ENCODE data around the gene ILKAP. TPM values are rescaled to one million over a fixed set of nuclear protein-coding genes. Genes with fewer than 3 reads are reported as not detected.
A peak's percentile ranks its signal among the peaks of the same experiment; 100 is the strongest.

The ILKAP gene
- polyA plus RNA-seq, 1 of the 3 experiments (the other 2 are of a cell fraction) = 49.2 TPM

- no peaks in the 10 kb centered on the region for H3K79me2 ChIP-seq (ENCODE audit: insufficient read depth)
- peaks cover 42 to 73% of the 10 kb centered on the region in 2 experiments for H3K36me3 ChIP-seq (replicated peaks in 1 of 2; ENCODE audit: control insufficient read depth in 1 of 2, insufficient read depth in 2 of 2, low read length in 1 of 2)
- ChIA-PET POLR2A (no interaction called here), CTCF (interaction anchor here (1.1 to 1.7 kb wide), 3 partner anchors 9 to 65 kb away, joined by 3 to 4 read pairs (median 4); no protein-coding TSS in a partner anchor)
- WGBS (ENCODE audit: low lambda C conversion rate) = 100% methylated on average over 3 of the region's 8 CpGs
- H3K4me3 ChIP-seq (ENCODE audit: low read depth in 2 of 2, low read length in 1 of 2) = no peak overlapping the region
- H3K9me3 ChIP-seq = no peaks in the 10 kb centered on the region
- H2AFZ ChIP-seq (ENCODE audit: low read depth) = no peak overlapping the region
- H4K20me1 ChIP-seq (ENCODE audit: insufficient read depth) = no peaks in the 10 kb centered on the region
- peaks cover 14 to 15% of the 10 kb centered on the region in 2 experiments; a peak in 3 of 4 replicates for H3K4me1 ChIP-seq (ENCODE audit: control insufficient read depth in 1 of 2, insufficient read depth in 2 of 2, low read depth in 1 of 2, low read length in 1 of 2)
- peaks cover 23% of the 10 kb centered on the region for H3F3A ChIP-seq (replicated peaks; ENCODE audit: insufficient read depth)
- no peaks in the 10 kb centered on the region for H3K27me3 ChIP-seq (ENCODE audit: insufficient read depth)
- H3K4me2 ChIP-seq = no peak overlapping the region
- peak overlapping the region in 1 of 2 experiments; percentile 6; a peak in 1 of 4 replicates for H3K27ac ChIP-seq (ENCODE audit: low read depth in 2 of 2, low read length in 1 of 2)
- no peaks in the 10 kb centered on the region for H3K9me2 ChIP-seq
- no peak overlapping the region for H3K9ac ChIP-seq
- no peak for TF ChIP-seq POLR2AphosphoS5 (IDR thresholded peaks at IDR 0.05; ENCODE audit: low read depth, low read length)
- TF ChIP-seq JUND (IDR thresholded peaks at IDR 0.05) = no peak
- TF ChIP-seq SMC3 (IDR thresholded peaks at IDR 0.05; ENCODE audit: low read depth, low read length) = no peak
- no peak for TF ChIP-seq SIN3A (IDR thresholded peaks at IDR 0.05; ENCODE audit: borderline replicate concordance, low read depth, low read length)
- TF ChIP-seq EP300 (IDR thresholded peaks at IDR 0.05; ENCODE audit: borderline replicate concordance in 1 of 2, low read depth in 1 of 2, low read length in 1 of 2) = no peak
- no peak for TF ChIP-seq FOSL2 (IDR thresholded peaks at IDR 0.05; ENCODE audit: borderline replicate concordance, low read depth)
- TF ChIP-seq USF2 (IDR thresholded peaks at IDR 0.05; ENCODE audit: borderline replicate concordance, low read depth, low read length) = no peak
- TF ChIP-seq TAF1 (IDR thresholded peaks at IDR 0.05; ENCODE audit: borderline replicate concordance, low read depth, low read length) = no peak
- TF ChIP-seq RCOR1 (IDR thresholded peaks at IDR 0.05; ENCODE audit: low read length) = no peak
- no peak for TF ChIP-seq TCF12 (IDR thresholded peaks at IDR 0.05)
- no peak for TF ChIP-seq GABPA (IDR thresholded peaks at IDR 0.05; ENCODE audit: low read depth)
- TF ChIP-seq FOXJ3 (CRISPR knock-in tag; IDR thresholded peaks at IDR 0.05) = no peak
- no peak for DNase-seq
Measured at GRCh38 chr2:238174291-238174690, 29.2 kb downstream of the ILKAP start.

GRCh38 chr2:238173692-238174091 is 29.8 kb downstream of the ILKAP start:
- TF ChIP-seq CTCF (IDR thresholded peaks at IDR 0.05) = peak; percentile 34; the same call in 1 of the 2 replicates
- TF ChIP-seq IRF3 (IDR thresholded peaks at IDR 0.05; ENCODE audit: low read depth, low read length) = no peak
- no peaks in the 10 kb centered on the region for H3K9me3 ChIP-seq

More at GRCh38 chr2:238173692-238174091, 29.8 kb downstream of the ILKAP start:
- no peak overlapping the region for H3K4me2 ChIP-seq
- H3K9ac ChIP-seq = no peak overlapping the region
- 83% methylated on average over 1 of the region's 2 CpGs for WGBS (ENCODE audit: low lambda C conversion rate)
- H3K36me3 ChIP-seq (replicated peaks in 1 of 2; ENCODE audit: control insufficient read depth in 1 of 2, insufficient read depth in 2 of 2, low read length in 1 of 2) = peaks cover 36 to 74% of the 10 kb centered on the region in 2 experiments
- H3F3A ChIP-seq (replicated peaks; ENCODE audit: insufficient read depth) = peaks cover 28% of the 10 kb centered on the region
- no peaks in the 10 kb centered on the region for H3K9me2 ChIP-seq
- CTCF ChIA-PET = interaction anchor here (1.1 to 1.7 kb wide), 3 partner anchors 8 to 65 kb away, joined by 3 to 4 read pairs (median 4); no protein-coding TSS in a partner anchor
- no peak overlapping the region for H3K27ac ChIP-seq (ENCODE audit: low read depth in 2 of 2, low read length in 1 of 2)
- H4K20me1 ChIP-seq (ENCODE audit: insufficient read depth) = no peaks in the 10 kb centered on the region
- peak; percentile 39 for DNase-seq
- POLR2A ChIA-PET = no interaction called here
- no peak overlapping the region for H3K4me3 ChIP-seq (ENCODE audit: low read depth in 2 of 2, low read length in 1 of 2)
- H3K4me1 ChIP-seq (ENCODE audit: control insufficient read depth in 1 of 2, insufficient read depth in 2 of 2, low read depth in 1 of 2, low read length in 1 of 2) = peaks cover 15 to 20% of the 10 kb centered on the region in 2 experiments; a peak in 3 of 4 replicates
- no peaks in the 10 kb centered on the region for H3K79me2 ChIP-seq (ENCODE audit: insufficient read depth)
- H2AFZ ChIP-seq (ENCODE audit: low read depth) = no peak overlapping the region
- H3K27me3 ChIP-seq (ENCODE audit: insufficient read depth) = no peaks in the 10 kb centered on the region

Data from SK-N-SH (cell line).